GM19463 (cell line): ENCODE results near the gene RAD21L1.
"Not testable (repeated sequence)": the region's sequence is repeated elsewhere in the genome, so short reads cannot be mapped to it uniquely, and the experiment has no call there.

Experiments used
- ATAC-seq: cut with Tn5 transposase; IDR thresholded peaks from one replicate; pipeline ENCODE4 v1.9.1; 2021; ENCODE audit warnings: mild to moderate bottlenecking, moderate library complexity; ENCODE audit not compliant: unreplicated experiment

Gene RAD21L1

DNA sequence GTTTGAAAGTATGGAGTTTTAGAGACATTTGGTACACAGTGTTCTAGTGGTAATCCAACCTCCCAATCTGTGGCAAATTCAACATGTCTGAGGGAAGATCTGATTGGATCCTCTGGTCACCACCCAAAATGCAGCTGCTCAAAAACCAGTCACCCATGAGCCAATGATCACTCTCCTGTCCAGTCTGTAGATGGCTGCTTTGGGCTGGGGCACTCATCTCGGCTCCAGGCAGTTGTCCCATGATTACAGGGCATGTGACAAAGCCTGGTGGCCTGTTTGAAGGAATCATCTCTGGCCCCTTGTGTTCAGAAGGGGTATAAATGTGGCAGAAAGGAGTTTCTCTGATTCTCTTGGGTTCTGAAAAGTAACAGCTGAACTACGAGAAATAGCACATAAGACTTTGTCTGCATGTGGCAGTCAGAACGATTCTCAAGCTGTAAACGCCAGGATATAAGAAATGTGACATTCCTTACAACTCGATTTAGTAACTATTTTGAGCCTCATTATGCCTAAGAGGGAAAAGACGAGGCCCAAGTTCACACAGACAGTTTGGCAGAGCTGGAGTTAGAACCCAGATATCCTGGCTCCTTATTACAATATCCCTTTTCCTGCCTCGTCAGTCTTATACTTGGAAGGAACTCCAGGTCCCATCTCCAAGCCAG is 26.5 kb upstream of the RAD21L1 start:
- no peak for ATAC-seq

DNA sequence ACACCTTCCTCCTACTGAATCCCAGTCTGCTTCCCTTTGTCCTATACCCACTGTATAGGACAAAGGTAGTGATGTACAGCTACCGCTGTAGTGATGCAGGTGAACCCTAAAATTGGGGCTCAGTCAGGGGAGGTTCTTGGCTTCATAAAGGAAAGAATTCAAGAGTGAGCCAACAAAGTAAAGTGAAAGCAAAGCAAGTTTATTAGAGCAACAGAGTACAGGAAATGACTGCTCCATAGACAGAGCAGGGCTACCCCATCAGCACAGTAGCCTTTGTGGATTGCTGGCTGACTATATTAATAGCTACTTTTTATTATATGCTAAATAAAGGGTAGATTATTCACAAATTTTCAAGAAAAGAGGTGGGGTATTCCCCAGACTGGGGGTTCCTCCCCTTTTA is 25.9 kb upstream of the RAD21L1 start:
- no peak for ATAC-seq

DNA sequence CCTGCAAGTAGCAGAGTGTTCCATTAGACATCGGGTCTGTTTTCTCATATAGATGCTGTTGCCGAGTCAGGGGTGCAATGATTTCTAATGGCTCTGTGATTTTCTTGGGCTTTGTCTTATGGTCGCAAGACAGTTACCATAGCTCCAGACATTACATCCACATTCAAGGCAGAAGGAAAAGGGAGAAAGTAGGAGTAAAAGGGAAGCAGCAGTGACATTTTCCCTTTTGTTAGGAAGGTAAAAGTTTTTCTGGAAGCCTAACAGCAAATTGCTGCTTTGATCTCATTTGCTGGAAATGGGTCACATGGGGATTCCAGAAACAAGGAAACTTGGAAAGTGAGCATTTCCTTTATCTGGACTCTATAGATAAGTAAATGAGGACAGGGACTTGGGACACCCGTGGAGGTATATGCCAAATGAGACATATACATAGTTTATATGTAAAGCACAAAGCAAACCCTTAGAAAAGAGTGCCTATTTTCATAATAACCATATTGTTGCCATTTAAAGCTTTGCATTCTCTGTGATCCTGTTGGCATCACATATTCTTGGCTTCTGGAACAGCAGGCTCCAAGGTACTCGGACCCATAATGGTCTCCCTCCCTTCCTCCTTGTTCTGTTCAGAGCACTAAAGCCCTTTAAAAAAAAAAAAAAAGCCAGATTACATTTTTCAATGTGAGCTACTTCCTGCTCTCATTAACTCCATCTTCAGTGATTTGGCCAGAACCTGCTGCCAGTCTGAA is 22.9 kb upstream of the RAD21L1 start, which contains the start of gene C20orf202:
TSS of gene C20orf202 (plus strand) at position 693 of the 743 bp plus-strand sequence. CDS start 132 bp downstream, outside the sequence.
- no peak for ATAC-seq

GRCh38 chr20:1203630-1204029 is 22.2 kb upstream of the RAD21L1 start:
- no peak for ATAC-seq

GRCh38 chr20:1204113-1204512 is 21.7 kb upstream of the RAD21L1 start:
- no peak for ATAC-seq

- no peak for ATAC-seq
These were observed 21.3 kb upstream of the RAD21L1 start for GRCh38 chr20:1204576-1204975.

GRCh38 chr20:1205802-1206201 is 20.0 kb upstream of the RAD21L1 start:
- ATAC-seq, result no peak

- ATAC-seq, result no peak
These were observed 19.3 kb upstream of the RAD21L1 start for GRCh38 chr20:1206366-1207148.

DNA sequence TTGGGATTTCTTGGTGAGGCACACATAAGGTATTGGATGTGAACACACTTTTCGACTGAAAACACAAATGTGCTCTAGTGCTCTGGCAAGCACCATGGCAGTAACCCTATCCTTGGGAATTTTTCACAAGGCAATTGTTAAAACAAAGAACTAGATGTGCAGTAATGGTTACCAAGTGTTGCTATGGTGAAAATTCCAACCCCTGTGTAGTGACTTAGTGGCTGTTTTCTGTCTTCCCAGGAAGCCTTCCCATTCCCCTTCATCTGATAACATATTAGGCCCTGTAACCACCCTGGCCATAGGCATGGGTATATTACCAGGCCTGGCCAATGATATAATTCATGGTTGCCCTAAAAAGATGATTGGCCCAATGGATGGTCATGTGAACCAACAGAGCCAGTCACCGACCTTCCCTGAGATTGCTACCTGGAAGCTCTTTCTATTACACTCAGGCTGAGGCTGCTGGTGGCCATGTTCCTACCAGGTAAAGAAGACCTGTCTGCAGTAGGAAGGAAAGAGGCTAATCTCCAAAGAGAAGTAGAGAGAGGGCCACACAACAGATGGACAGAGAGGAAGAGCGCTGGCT is 18.5 kb upstream of the RAD21L1 start:
- no peak for ATAC-seq

GRCh38 chr20:1209447-1210387 is 16.1 kb upstream of the RAD21L1 start:
- ATAC-seq, result no peak

- ATAC-seq, result no peak
These were observed 15.3 kb upstream of the RAD21L1 start for GRCh38 chr20:1210501-1210900.

GRCh38 chr20:1212023-1212422 is 13.8 kb upstream of the RAD21L1 start:
- no peak for ATAC-seq

DNA sequence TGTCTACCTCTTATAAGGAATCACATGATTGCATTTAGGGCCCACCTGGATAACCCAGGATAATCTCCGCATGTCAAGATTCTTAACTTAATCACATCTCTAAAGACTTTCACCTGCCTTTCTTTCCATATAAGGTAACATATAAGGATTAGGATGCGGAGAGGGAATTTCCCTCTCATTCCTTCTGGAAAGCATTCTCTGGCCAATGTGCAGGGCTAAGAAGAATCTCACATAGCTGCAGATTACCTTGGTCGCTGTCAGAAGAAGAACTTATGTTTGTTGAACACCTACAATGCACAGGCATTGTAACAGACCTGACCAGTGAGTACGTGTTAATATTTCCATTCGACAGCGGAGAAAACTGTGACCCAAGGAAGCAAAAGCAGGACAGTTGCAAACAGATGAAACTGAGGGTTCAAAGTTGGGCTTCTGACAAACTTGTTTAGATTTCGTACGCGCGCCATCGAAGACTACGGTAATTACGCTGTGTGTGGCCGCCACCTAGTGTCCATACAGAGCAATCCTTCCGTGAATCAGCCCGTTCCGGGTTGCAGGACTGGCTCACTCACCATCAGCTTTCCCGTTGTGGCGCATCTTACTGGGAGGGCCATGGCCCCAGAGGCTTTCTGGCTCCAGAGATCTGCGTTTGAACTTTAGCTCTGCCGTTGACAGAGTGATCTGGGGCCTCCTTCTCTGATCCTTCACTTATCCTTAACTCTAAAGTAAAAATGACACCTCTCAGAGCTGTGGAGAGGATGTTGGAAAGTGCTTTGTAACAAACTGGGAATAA is 13.0 kb upstream of the RAD21L1 start:
- no peak for ATAC-seq

DNA sequence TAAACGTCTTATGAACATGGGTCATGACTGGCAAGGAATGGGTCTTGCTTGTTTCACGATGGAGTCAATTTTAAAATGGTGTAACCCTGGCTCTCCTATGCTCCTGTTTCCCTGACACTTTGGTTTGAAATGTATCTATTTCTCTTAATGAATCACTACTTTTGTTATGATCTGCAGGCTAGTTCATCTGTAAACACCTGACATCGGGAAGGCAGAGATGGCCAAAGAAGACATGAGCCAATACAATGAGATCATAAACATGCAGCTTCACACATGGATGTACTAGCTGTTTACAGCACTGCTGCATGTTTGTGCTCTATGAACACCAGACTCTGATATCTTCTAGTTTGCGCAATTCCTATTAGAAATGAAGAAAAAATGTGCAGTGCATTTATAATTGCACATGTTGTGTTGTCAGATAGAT is 11.0 kb upstream of the RAD21L1 start:
- no peak for ATAC-seq

DNA sequence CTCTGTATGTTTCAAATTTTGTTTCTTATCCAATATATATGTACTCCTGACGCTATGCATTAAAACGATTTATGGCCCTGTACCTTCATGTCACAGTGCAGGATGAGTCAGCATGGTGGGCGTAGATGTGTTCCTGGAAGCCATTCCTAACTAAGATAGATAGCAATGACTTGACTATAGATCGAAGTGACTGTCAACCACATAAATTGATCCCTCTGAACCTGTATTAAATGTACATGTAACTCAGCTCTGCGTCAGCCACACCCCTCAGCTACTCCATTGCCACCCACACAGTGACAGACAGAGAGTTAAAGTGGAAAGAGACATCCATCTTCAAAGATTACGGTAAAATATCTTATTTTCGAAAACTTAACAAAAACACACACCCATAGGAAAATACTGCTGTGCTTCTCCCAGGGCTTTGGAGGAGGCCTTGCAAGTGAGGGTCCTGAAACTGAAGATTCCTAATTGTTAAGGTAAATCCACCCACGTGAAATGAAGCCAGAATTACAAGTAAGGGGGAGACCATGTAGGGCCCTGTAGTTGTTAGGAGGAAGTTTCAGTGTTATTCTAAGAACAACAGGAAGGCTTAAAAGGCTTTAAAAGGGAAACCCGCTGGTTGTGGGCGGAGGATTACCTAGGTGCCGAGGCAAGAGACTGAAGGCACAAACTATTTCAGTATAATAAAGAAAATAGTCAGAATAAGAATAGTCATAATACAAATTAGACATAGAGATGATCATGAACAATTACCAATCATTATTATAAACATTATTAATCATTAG is 10.3 kb upstream of the RAD21L1 start:
- no peak for ATAC-seq

GRCh38 chr20:1216527-1217427 is 9.1 kb upstream of the RAD21L1 start:
- ATAC-seq, result not testable (repeated sequence)

DNA sequence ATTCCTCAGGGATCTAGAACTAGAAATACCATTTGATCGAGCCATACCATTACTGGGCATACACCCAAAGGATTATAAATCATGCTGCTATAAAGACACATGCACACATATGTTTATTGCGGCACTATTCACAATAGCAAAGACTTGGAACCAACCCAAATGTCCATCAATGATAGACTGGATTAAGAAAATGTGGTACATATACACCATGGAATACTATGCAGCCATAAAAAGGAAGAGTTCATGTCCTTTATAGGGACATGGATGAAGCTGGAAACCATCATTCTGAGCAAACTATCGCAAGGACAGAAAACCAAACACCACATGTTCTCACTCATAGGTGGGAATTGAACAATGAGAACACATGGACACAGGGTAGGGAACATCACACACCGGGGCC is 3.1 kb upstream of the RAD21L1 start:
- ATAC-seq, result not testable (repeated sequence)
